H1 (cell line): ENCODE measurements around the gene MAPK11. TPM values are rescaled to one million over a fixed set of nuclear protein-coding genes. Genes with fewer than 3 reads are reported as not detected.

ENCODE experiments used
- CTCF ChIA-PET: fragments of 300-600 bp; sonication (Branson Sonifier 250); formaldehyde crosslinking; loops from one replicate; lab custom pipeline; 2021; ENCODE audit not compliant: partially characterized antibody; lab: Charles Lee
- POLR2A ChIA-PET: fragments of 300-600 bp; sonication (Branson Sonifier 250); formaldehyde crosslinking; loops from one replicate; lab custom pipeline; 2021; ENCODE audit warnings: inconsistent platforms; ENCODE audit not compliant: partially characterized antibody; lab: Charles Lee
- DNase-seq, 2 experiments: peaks; one replicate each; pipeline versions ENCODE4 v3.0.0 to v3.0.0-alpha.2; 2010 to 2022; ENCODE audit warnings: low spot score in 2 of 2, low read depth in 1 of 2, mixed read lengths in 1 of 2
- FAIRE-seq: peaks from 2 replicates; lab custom pipeline; 2011; peaks lifted over from hg19 to GRCh38; lab: Jason Lieb, UNC
- H2AFZ ChIP-seq: 2 replicates; pipeline ENCODE4 v1.8.1; 2012; ENCODE audit warnings: low read length, inconsistent platforms
- H2AK5ac ChIP-seq: 2 replicates; pipeline ENCODE4 v1.6.1; 2013; ENCODE audit warnings: low read depth, low read length
- H2BK120ac ChIP-seq: replicated peaks from 2 replicates; pipeline ENCODE3; 2013; ENCODE audit warnings: low read depth, low read length, inconsistent platforms
- H2BK12ac ChIP-seq: 2 replicates; pipeline ENCODE4 v1.6.1; 2013; ENCODE audit warnings: low read depth, low read length
- H2BK15ac ChIP-seq: 2 replicates; pipeline ENCODE4 v1.6.1; 2013; ENCODE audit warnings: low read length
- H2BK20ac ChIP-seq: 2 replicates; pipeline ENCODE4 v1.6.1; 2013; ENCODE audit warnings: low read length
- H2BK5ac ChIP-seq: 2 replicates; pipeline ENCODE4 v1.6.1; 2013; ENCODE audit warnings: low read depth, low read length
- H3K14ac ChIP-seq: 2 replicates; pipeline ENCODE4 v1.6.1; 2013; ENCODE audit warnings: inconsistent platforms; ENCODE audit not compliant: insufficient read length
- H3K18ac ChIP-seq: 2 replicates; pipeline ENCODE4 v1.6.1; 2013; ENCODE audit warnings: low read length; ENCODE audit errors: extremely low read depth
- H3K23ac ChIP-seq: 2 replicates; pipeline ENCODE4 v1.6.1; 2013; ENCODE audit warnings: inconsistent platforms; ENCODE audit not compliant: insufficient read length
- H3K23me2 ChIP-seq: 2 replicates; pipeline ENCODE4 v1.6.1; 2013; ENCODE audit warnings: low read depth, low read length
- H3K27ac ChIP-seq: 2 replicates; pipeline ENCODE4 v1.6.1; 2011; ENCODE audit warnings: low read depth, low read length, inconsistent platforms
- H3K27me3 ChIP-seq, 4 experiments: replicated peaks in 1 of 4; 1 replicate in 1 of 4; 2 replicates in 3 of 4; pipeline versions ENCODE4 v1.6.1 to v1.8.1; 2011 to 2013; ENCODE audit warnings: low read length in 3 of 4, mild to moderate bottlenecking in 3 of 4, inconsistent platforms in 2 of 4, mixed read lengths in 2 of 4, moderate library complexity in 1 of 4; ENCODE audit not compliant: control insufficient read depth in 3 of 4, insufficient read depth in 3 of 4; ENCODE audit errors: extremely low read depth in 1 of 4
- H3K36me3 ChIP-seq, 4 experiments: 2 replicates each; pipeline versions ENCODE4 v1.6.1 to v1.8.1; 2011 to 2013; ENCODE audit warnings: mild to moderate bottlenecking in 4 of 4, low read length in 3 of 4, moderate library complexity in 2 of 4, control low read depth in 1 of 4, inconsistent platforms in 1 of 4; ENCODE audit not compliant: insufficient read depth in 4 of 4, control insufficient read depth in 2 of 4
- H3K4ac ChIP-seq: replicated peaks from 2 replicates; pipeline ENCODE3; 2013; ENCODE audit warnings: low read length, low read depth, mixed read lengths, inconsistent platforms; ENCODE audit not compliant: insufficient read length
- H3K4me1 ChIP-seq, 4 experiments: replicated peaks in 1 of 4; 1 replicate in 1 of 4; 2 replicates in 3 of 4; pipeline versions ENCODE4 v1.6.1 to v1.8.1; 2011 to 2013; ENCODE audit warnings: low read length in 3 of 4, inconsistent platforms in 2 of 4, mixed read lengths in 1 of 4; ENCODE audit not compliant: insufficient read depth in 4 of 4, control insufficient read depth in 3 of 4
- H3K4me2 ChIP-seq, 2 experiments: 2 replicates each; pipeline versions ENCODE4 v1.6.1 to v1.8.1; 2011 to 2013; ENCODE audit warnings: low read depth in 2 of 2, low read length in 2 of 2, control low read depth in 1 of 2, inconsistent platforms in 1 of 2, mild to moderate bottlenecking in 1 of 2; ENCODE audit not compliant: insufficient read depth in 1 of 2
- H3K4me3 ChIP-seq, 4 experiments: fragments of 200-600, 300-600 bp in 1 of 4; sonication (generic), shearing (Covaris generic), sonication (Bioruptor Twin) in 1 of 4; 2 replicates each; pipeline versions ENCODE4 v1.5.1 to v1.8.1; 2011 to 2016; ENCODE audit warnings: low read length in 4 of 4, low read depth in 3 of 4, control low read depth in 2 of 4, inconsistent platforms in 2 of 4, mild to moderate bottlenecking in 2 of 4, mixed read lengths in 1 of 4, moderate library complexity in 1 of 4; ENCODE audit not compliant: insufficient read depth in 2 of 4; ENCODE audit errors: extremely low read depth in 1 of 4
- H3K56ac ChIP-seq: replicated peaks from 2 replicates; pipeline ENCODE3; 2013; ENCODE audit warnings: low read depth, mild to moderate bottlenecking, mixed read lengths, low read length, inconsistent platforms; ENCODE audit not compliant: insufficient read length
- H3K79me1 ChIP-seq: 2 replicates; pipeline ENCODE4 v1.6.1; 2013; ENCODE audit warnings: low read depth, low read length, control low read depth
- H3K79me2 ChIP-seq, 2 experiments: 2 replicates each; pipeline versions ENCODE4 v1.6.1 to v1.8.1; 2012 to 2013; ENCODE audit warnings: low read length in 2 of 2, mild to moderate bottlenecking in 2 of 2, inconsistent platforms in 1 of 2; ENCODE audit not compliant: insufficient read depth in 2 of 2, control insufficient read depth in 1 of 2
- H3K9ac ChIP-seq, 4 experiments: replicated peaks in 1 of 4; 1 replicate in 1 of 4; 2 replicates in 3 of 4; pipeline versions ENCODE4 v1.6.1 to v1.8.1; 2011 to 2013; ENCODE audit warnings: low read depth in 3 of 4, low read length in 3 of 4, control low read depth in 2 of 4, mild to moderate bottlenecking in 2 of 4, moderate library complexity in 2 of 4, inconsistent platforms in 1 of 4; ENCODE audit errors: extremely low read depth in 1 of 4
- H3K9me3 ChIP-seq, 2 experiments: 2 replicates each; pipeline versions ENCODE4 v1.6.1 to v1.8.1; 2012 to 2013; ENCODE audit warnings: mild to moderate bottlenecking in 2 of 2, moderate library complexity in 2 of 2, control low read depth in 1 of 2, inconsistent platforms in 1 of 2, low read depth in 1 of 2, low read length in 1 of 2, mixed read lengths in 1 of 2; ENCODE audit not compliant: insufficient read depth in 2 of 2
- H4K20me1 ChIP-seq, 2 experiments: replicated peaks in 1 of 2; 2 replicates each; pipeline versions ENCODE3 to v1.8.1; 2011 to 2013; ENCODE audit warnings: inconsistent platforms in 2 of 2, low read length in 2 of 2, mild to moderate bottlenecking in 1 of 2; ENCODE audit not compliant: insufficient read depth in 2 of 2, control insufficient read depth in 1 of 2
- H4K5ac ChIP-seq: 2 replicates; pipeline ENCODE4 v1.6.1; 2013; ENCODE audit warnings: low read length, low read depth, mixed read lengths, inconsistent platforms; ENCODE audit not compliant: insufficient read length
- H4K8ac ChIP-seq: 2 replicates; pipeline ENCODE4 v1.8.0; 2013; ENCODE audit warnings: mild to moderate bottlenecking, moderate library complexity, low read length, inconsistent platforms; ENCODE audit not compliant: insufficient read depth; ENCODE audit errors: extremely low read depth
- H4K91ac ChIP-seq: replicated peaks from 2 replicates; pipeline ENCODE3; 2013; ENCODE audit warnings: low read length, mixed read lengths, inconsistent platforms; ENCODE audit not compliant: insufficient read length
- ASH2L ChIP-seq: fragments of 200-600, 300-600 bp; sonication (generic); IDR thresholded peaks from one replicate; pipeline ENCODE4 v1.7.1; 2017; ENCODE audit warnings: low read length
- BACH1 ChIP-seq: IDR thresholded peaks from 2 replicates; pipeline ENCODE4 v1.6.1; 2012; ENCODE audit warnings: low read length, improper control_type of control experiment
- CBX5 ChIP-seq: fragments of 300-800, 300-1000 bp; sonication (generic); IDR thresholded peaks from 2 replicates; pipeline ENCODE4 v1.7.1; 2016; ENCODE audit warnings: antibody characterized with exemption, low read length, low read depth
- CHD2 ChIP-seq: IDR thresholded peaks from 2 replicates; pipeline ENCODE4 v1.6.1; 2012; ENCODE audit warnings: low read length, improper control_type of control experiment
- HDAC6 ChIP-seq: IDR thresholded peaks from one replicate; pipeline ENCODE4 v1.7.1; 2012; ENCODE audit warnings: low read depth, mild to moderate bottlenecking, inconsistent platforms, low read length, moderate library complexity
- PHF8 ChIP-seq: fragments of 200-600 bp; sonication (generic); conservative IDR thresholded peaks from 2 replicates; pipeline ENCODE4 v1.7.1; 2012; ENCODE audit warnings: low read depth, mild to moderate bottlenecking, inconsistent platforms, low read length, moderate library complexity
- SAP30 ChIP-seq: fragments of 300-600 bp; sonication (generic); IDR thresholded peaks from 2 replicates; pipeline ENCODE4 v1.7.1; 2012; ENCODE audit warnings: low read length, moderate library complexity, mild to moderate bottlenecking, inconsistent platforms; ENCODE audit not compliant: insufficient read depth, insufficient replicate concordance
- SIX5 ChIP-seq: IDR thresholded peaks from 2 replicates; pipeline ENCODE4 v1.6.1; 2011; ENCODE audit warnings: mild to moderate bottlenecking, low read depth, low read length
- SP1 ChIP-seq: IDR thresholded peaks from 2 replicates; pipeline ENCODE4 v1.6.1; 2011; ENCODE audit warnings: low read depth, low read length
- SP4 ChIP-seq: IDR thresholded peaks from 2 replicates; pipeline ENCODE4 v1.6.1; 2012; ENCODE audit warnings: low read length, inconsistent platforms
- SRF ChIP-seq: IDR thresholded peaks from 2 replicates; pipeline ENCODE4 v1.6.1; 2011; ENCODE audit warnings: mild to moderate bottlenecking, low read depth, low read length, moderate library complexity
- TCF12 ChIP-seq: IDR thresholded peaks from 2 replicates; pipeline ENCODE4 v1.6.1; 2011; ENCODE audit warnings: low read depth, mild to moderate bottlenecking, low read length
- WGBS, 2 experiments: shearing (Covaris generic) in 1 of 2; methylation state at CpG; one replicate each; pipeline versions ENCODE4 v1.1.6 to v1.1.7; 2013 to 2015; ENCODE audit warnings: low lambda C conversion rate in 2 of 2, mixed read lengths in 2 of 2, inconsistent platforms in 1 of 2, low coverage in 1 of 2, missing lambda C conversion rate in 1 of 2; ENCODE audit not compliant: insufficient replicate concordance in 2 of 2, insufficient coverage in 1 of 2, insufficient read length in 1 of 2; ENCODE audit errors: extremely low coverage in 1 of 2, missing lambda C conversion rate in 1 of 2; 5-methylcytosine and 5-hydroxymethylcytosine counted together
- polyA plus RNA-seq, 7 experiments: library from polyadenylated mRNA; depleted of rRNA in 3 of 7; stranded (reverse) in 5 of 7; unstranded in 2 of 7; fragments of >200 nt in 5 of 7; fragments of 200-250 nt in 2 of 7; gene quantifications; 1 replicate in 5 of 7; 2 replicates in 1 of 7; 4 replicates in 1 of 7; pipeline versions ENCODE4 v1.2.1 to v1.2.3, GENCODE V29; 2011 to 2013; ENCODE audit warnings: missing spikeins in 2 of 7, mixed read lengths in 2 of 7
- total RNA-seq: library from RNA; stranded (reverse); fragmentation: NEBNext Ultra II Directional; extraction: Animal tissue kit (Norgen Biotek cat#: 25700); gene quantifications from 2 replicates; pipeline ENCODE4 v1.2.1, GENCODE V29; 2021
- TF ChIP-seq, protein P1 (sequence below): IDR thresholded peaks from 2 replicates; pipeline ENCODE4 v1.6.1; 2012; ENCODE audit warnings: inconsistent platforms

MAPK11 gene
- total and polyA plus RNA-seq, 2 of the 8 experiments (the other 6 are each of a cell fraction or from before 2014, with no cell fraction given) = 0.70 to 1.5 TPM

DNA sequence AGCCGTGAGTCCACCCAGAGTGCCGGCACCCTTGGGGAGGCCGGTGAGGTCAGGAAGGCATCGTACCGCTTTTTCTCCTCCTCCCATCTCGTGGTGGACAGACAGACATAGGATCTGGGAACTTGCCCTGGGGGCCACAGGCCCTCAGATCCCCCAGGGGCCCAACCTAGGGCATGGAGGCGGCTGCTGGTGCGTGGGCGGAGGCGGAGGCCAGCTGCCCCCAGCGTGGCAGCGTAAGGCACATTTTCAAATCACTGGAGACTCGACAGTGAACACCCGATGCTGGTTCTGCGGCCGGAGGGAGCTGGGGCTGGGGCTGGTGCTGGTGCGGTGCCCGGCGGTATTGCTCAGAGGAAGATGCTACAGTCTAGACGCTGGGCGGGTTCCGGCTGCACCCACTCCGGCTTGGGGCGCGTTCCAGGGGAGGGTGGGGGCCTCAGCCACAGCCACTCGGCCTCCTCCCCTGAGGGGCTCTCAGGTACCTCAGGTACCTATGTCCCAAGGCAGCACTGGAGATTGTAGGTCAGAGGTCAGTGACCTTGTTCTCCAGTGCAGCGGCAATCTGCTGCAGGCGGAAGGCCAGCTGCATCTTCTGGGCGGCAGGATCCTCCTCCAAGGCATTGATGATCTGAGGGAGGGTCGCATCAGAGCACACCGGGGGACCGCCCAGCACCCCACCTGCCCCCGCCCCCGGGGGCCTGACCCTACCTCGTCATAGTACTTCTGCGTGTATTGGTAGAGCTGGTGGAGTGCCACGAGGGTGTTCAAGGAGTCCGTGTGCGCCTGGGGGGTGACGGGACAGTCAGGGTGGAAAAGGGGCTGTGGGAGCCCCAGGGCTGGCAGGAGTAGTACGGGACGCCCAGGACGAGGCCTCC lies 5.2 kb upstream of the MAPK11 start:
- no peak overlapping the region for H3K9ac ChIP-seq
- H3K14ac ChIP-seq = no peak overlapping the region
- H4K20me1 ChIP-seq = peaks cover 6 to 11% of the 10 kb centered on the region in 2 experiments
- H3K23me2 ChIP-seq = peaks cover 8% of the 10 kb centered on the region; the same call in 1 of the 2 replicates
- DNase-seq (no peak), FAIRE-seq (no peak)
- no peak overlapping the region for H4K5ac ChIP-seq
- no peak overlapping the region for H2BK5ac ChIP-seq
- H2BK15ac ChIP-seq = no peak overlapping the region
- H3K4ac ChIP-seq = no peak overlapping the region
- H4K8ac ChIP-seq = no peak overlapping the region; the same call in 1 of the 2 replicates
- H3K4me1 ChIP-seq = peaks cover 2 to 11% (median 7%) of the 10 kb centered on the region in 4 experiments; a peak in 5 of 7 replicates
- no peak overlapping the region for H2BK20ac ChIP-seq
- H3K27me3 ChIP-seq = peaks cover 6 to 13% (median 12%) of the 10 kb centered on the region in 4 experiments; a peak in 6 of 7 replicates
- H3K4me2 ChIP-seq = no peak overlapping the region
- no peak overlapping the region for H2BK12ac ChIP-seq
- H3K9me3 ChIP-seq = peaks cover 7 to 24% of the 10 kb centered on the region in 2 experiments; a peak in 3 of 4 replicates
- no peak overlapping the region for H3K4me3 ChIP-seq
- H3K18ac ChIP-seq = no peak overlapping the region
- H3K27ac ChIP-seq = no peak overlapping the region
- peaks cover 12 to 54% (median 36%) of the 10 kb centered on the region in 4 experiments for H3K36me3 ChIP-seq
- ChIA-PET CTCF (interaction anchor here (0.6 to 6.0 kb wide), 30 partner anchors 8 to 513 kb away, joined by 3 to 39 read pairs (median 4); partner anchors contain the start of genes HDAC10 and MAPK12), POLR2A (interaction anchor here (1.2 kb wide), 2 partner anchors 25 to 53 kb away, joined by 3 read pairs; partner anchors contain the start of gene HDAC10)
- H3K79me1 ChIP-seq = no peaks in the 10 kb centered on the region
- H2AFZ ChIP-seq = no peak overlapping the region
- no peak overlapping the region for H4K91ac ChIP-seq
- no peak overlapping the region for H3K23ac ChIP-seq
- H2AK5ac ChIP-seq = no peak overlapping the region
- no peak overlapping the region for H2BK120ac ChIP-seq
- H3K79me2 ChIP-seq = no peaks in the 10 kb centered on the region
- 94% methylated on average over 32 of the region's 43 CpGs; no CpG with 5 or more reads in 1 of the 2 experiments for WGBS, 2 experiments
- no peak overlapping the region for H3K56ac ChIP-seq
- TF ChIP-seq SRF = no peak
- TF ChIP-seq, protein P1, sequence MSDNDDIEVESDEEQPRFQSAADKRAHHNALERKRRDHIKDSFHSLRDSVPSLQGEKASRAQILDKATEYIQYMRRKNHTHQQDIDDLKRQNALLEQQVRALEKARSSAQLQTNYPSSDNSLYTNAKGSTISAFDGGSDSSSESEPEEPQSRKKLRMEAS = no peak
- TF ChIP-seq HDAC6 = no peak
- TF ChIP-seq SAP30 = no peak
- no peak for TF ChIP-seq CBX5
- no peak for TF ChIP-seq SP4
- TF ChIP-seq TCF12 = no peak
- TF ChIP-seq SP1 = no peak
- no peak for TF ChIP-seq PHF8
- no peak for TF ChIP-seq ASH2L
- TF ChIP-seq CHD2 = no peak
- TF ChIP-seq SIX5 = no peak
- no peak for TF ChIP-seq BACH1
